GM18951 (cell line): ENCODE data around the gene BPNT1.
A peak's percentile ranks its signal among the peaks of the same experiment; 100 is the strongest.
"Not testable (repeated sequence)": the region's sequence is repeated elsewhere in the genome, so short reads cannot be mapped to it uniquely, and the experiment has no call there.

Source experiments
- POLR2A ChIP-seq: IDR thresholded peaks from 4 replicates; pipeline ENCODE4 v1.6.1; 2011; ENCODE audit warnings: mild to moderate bottlenecking; ENCODE audit not compliant: insufficient read length, insufficient read depth; ENCODE audit errors: extremely low read depth
- in situ Hi-C: fragments of 300-500 bp; cut with MboI; formaldehyde crosslinking; loops from one replicate; pipeline ENCODE4 v1.12.0; 2022; ENCODE audit warnings: low sequenced_read_pairs, mixed read lengths, inconsistent platforms; ENCODE audit not compliant: unreplicated experiment

Gene BPNT1

DNA sequence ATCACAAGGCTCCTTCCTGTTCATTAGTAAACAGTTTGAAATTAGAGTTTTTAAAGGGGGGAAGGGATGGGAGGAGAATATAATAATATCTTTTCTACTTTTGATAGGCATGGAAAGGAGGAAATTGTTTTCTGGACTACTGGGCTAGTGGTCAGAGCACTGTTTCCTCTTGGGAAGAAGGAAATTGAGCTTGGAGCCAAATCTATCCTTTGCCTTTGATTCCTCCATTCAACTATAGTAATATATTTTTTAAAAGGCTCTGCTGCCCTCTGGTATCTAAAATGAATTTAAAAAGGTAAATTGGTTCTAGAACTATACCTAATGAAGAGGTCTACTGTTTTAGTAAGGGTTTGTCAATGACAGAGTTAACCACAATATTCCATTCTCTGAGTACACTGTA is 10.2 kb upstream of the BPNT1 start:
- in situ Hi-C loops: loop anchor here (25.0 kb wide), 1 partner anchor 263 kb away; no protein-coding TSS in a partner anchor
- TF ChIP-seq POLR2A: no peak

DNA sequence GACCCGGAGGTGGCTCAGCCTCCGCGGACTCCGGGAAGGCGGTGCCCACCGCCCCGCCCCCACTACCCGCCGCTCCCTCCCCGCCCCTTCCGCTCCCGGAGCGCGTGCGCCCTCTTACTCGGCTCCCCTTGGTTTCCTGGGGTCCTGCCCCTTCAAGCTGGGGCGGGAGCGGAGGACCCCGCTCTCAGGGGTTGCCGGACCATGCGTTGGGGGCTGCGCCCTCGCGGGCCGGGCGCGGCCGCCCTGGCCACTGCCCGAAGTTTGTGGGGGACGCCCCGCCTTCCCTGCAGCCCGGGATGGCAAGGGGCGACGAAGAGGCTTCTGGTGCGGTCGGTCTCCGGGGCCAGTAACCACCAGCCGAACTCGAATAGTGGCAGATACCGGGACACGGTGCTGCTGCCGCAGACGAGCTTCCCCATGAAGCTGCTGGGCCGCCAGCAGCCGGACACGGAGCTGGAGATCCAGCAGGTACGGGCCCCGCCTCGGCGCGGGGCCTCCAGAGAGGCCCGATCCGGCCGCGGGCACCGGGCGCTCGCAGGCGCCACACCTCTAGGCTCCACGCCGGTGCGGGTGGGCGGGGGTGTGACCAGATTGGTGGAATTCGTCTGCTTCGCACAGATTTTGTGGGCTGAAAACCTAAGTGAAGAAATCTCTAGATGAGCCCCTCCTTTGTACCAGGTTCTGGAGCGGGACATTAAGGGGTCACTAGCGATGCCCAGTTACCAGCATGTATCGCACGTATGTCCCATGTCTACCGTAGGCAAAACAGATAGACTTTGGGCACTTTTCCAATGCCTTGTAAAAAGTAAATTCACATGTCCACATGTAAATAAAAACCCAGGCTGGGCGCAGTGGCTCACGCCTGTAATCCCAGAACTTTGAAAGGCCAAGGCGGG is 4.7 kb upstream of the BPNT1 start, which contains the start of gene IARS2:
Gene IARS2 (plus strand): TSS at position 117 of the 896 bp plus-strand sequence. CDS start 85 bp downstream, at position 202.
- peak; percentile 81 for TF ChIP-seq POLR2A

DNA sequence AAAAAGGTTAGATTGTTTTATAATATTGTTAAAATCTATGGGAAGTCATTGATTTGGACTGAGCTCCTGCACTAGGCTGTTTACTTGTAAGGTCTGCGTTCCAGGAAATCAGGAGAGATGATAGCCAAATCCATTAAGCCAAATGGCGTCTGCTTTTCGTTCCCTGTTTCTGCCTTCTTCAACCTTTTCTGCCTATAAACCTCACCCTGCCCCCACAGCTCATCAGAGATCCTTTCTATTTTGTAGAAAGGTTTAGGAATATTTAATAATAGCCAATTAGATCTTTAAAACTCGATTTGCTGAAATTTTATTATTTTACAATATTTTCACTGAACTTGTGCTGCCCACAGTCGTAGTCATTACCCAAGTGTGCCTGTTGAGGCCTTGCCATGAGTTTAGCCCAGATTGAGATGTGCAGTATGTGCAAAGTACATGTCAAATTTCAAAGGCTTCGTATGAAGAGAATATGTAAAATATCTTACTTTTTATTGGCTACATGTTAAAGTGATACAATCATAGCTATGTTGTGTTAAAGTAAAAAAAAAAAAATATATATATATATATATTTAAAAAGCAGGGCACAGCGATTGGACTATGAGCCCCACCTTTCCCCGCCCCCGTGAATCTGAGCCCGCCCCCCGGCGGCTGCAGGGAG is 3.9 kb upstream of the BPNT1 start:
- TF ChIP-seq POLR2A: no peak
- in situ Hi-C loops: no loop called here

More for the DNA sequence above, 4.7 kb upstream of the BPNT1 start, which contains the start of gene IARS2:
- in situ Hi-C loops: no loop called here

DNA sequence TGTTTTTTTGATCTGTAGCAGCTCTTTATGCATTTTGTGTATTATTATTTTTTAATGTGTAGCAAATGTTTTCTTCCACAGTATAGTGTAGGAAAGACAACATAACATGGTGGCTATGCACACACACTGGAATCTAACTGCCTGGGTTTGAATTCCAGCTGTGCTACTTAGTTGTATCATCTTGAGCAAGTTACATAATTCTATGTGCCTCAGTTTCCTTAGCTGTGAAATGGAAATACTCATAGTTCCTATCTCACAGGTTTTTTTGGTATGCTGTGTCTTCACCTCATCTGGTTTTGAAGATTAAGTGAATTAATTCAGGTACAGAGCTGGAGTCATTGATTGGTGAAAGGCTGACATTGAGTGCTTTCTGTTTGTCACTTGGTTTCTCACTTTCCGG is 3.1 kb upstream of the BPNT1 start:
- no peak for TF ChIP-seq POLR2A
- in situ Hi-C loops: no loop called here

DNA sequence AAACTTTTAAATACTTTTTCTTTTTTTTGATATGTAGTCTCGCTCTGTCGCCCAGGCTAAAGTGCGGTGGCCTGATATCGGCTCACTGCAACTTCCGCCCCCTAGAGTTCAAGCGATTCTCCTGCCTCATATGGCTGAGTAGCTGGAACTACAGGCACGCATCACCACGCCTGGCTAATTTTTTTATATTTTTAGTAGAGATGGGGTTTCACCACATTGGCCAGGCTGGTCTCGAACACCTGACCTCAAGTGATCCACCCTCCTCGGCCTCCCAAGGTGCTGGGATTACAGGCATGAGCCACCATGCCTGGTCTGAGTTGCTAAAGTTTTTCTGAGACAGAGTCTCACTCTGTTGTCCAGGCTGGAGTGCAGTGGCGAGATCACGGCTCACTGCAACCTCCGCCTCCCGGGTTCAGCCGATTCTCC is 3.3 kb downstream of the BPNT1 start:
- in situ Hi-C loops: not testable (repeated sequence)

DNA sequence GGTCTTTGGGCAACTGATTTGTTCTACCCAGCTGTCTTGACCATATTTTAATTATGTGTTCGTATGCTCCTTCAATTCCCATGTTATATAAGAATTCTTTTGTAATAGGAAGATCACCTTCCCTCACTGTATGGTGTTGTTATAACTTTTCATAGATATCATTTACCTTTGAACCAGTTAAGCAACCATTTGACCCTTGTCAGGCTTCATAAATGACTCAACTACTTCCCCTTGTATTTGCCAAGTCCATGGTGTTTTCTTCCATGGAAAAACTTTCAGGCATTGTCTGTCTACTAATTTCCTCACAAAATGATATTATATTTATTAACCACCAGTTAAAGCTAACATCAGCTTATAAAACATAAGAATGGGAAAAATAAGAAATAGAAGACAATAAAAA is 5.1 kb downstream of the BPNT1 start:
- TF ChIP-seq POLR2A: no peak
- in situ Hi-C loops: no loop called here

DNA sequence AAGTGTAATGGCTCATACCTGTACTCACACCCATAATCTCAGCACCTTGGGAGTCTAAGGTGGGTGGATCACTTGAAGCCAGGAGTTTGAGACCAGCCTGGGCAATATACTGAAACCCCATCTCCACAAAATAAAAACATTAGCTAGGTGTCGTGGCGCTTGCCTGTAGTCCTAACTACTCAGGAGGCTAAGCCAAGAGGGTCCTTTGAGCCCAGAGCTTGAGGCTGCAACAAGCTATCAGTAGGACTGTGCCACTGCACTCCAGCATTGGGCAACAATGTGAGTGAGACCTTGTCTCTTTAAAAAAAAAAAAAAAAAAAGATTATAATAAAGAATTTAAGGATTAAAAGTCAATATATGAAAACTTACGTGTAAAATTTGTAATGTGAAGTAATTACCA is 11.7 kb downstream of the BPNT1 start:
- in situ Hi-C loops: no loop called here
- no peak for TF ChIP-seq POLR2A

DNA sequence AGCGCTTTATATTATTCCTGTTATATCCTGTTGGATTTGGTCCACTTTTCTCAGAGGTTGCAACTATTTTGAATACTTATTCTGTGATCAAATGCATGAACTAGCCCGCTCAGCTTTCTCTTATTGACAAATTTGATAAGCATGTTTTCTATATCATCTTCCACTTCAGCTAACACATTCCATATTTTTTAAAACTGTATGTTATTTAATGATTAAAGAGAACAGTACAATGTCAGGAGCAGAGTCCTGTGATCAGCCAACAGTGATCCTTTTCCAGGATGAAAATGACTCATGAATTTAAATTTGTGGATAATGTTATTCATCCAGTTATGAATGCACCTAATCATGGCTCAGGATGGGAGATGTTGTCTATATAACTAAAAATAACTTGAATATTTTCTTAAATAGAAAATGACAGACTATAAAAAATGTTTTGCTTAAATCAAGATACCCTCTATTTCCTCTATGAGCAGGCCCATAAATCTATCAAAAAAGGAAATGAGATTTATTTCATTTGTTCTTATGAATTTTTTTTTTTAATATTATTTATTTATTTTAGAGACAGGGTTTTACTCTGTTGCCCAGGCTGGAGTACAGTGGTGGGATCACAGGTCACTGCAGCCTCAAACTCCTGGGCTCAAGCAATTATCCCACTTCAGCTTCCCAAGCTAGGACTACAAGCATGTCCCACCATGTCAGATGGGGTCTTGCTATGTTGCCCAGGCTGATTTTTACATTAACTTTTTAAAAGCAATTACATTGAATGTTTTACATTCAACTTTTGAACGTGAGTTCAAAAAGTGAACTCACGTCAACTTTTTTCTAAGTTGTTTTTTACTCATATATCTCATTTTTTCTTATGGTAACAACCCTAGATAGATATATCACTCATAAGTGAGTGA is 12.5 kb downstream of the BPNT1 start:
- in situ Hi-C loops: no loop called here
- no peak for TF ChIP-seq POLR2A

DNA sequence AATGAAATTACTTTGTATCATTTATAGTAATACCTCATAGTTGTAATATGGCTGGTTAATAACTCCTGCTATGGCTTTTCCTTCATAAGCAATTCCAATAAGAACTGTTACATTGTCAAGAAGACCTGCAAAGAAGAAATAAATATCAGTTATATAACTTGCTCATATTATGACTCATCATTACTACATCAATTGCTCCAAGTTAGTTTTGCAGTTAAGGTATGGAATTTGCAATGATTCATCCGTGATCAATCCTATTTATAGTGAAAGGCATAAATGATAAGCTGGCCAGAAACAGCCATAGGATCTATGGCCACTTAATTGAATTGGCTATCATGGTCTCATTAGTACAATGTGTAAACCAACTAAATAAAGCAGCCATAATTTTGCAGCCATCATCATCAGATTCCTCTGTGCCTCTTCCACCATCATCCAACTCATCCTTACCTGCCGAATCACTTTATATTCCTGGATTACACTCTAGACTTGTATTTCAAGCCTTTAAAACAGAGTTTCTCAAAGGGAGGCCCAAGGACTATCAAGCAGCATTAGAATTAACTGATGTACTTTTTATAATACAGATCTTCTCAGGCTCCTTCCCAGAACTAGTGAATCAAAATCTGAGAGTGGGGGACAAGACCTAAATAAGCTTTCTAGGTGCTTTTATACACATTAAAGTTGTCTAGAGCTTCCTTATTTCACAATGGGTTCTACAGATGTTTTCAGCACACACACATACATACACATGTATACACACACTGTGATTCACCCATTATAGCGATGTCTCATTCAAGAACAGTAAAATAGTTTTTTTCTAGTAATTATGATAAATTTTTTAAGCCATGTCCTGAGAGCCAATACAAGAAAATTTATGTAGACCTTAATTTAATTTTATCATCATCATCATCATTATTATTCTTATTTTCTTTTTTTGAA is 22.1 kb downstream of the BPNT1 start:
- TF ChIP-seq POLR2A: no peak
- in situ Hi-C loops: no loop called here

DNA sequence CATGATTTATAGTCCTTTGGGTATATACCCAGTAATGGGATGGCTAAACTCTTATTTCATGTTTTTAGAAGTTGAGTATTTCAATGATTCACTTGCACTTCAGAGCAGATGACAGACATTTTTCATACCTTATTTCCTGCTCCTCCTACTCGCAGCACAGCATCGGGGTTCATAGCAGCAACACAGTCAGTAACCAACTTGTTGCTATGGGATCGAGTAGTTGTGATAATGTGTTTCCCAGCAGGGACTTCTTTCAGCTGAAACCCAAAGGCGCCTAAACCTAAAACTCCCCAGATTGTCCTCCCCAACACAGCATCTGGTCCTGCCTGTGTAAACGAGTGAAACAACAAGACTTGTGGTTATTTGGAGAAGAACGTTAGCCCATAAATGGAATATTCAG is 27.0 kb downstream of the BPNT1 start:
- TF ChIP-seq POLR2A: no peak
- in situ Hi-C loops: no loop called here

DNA sequence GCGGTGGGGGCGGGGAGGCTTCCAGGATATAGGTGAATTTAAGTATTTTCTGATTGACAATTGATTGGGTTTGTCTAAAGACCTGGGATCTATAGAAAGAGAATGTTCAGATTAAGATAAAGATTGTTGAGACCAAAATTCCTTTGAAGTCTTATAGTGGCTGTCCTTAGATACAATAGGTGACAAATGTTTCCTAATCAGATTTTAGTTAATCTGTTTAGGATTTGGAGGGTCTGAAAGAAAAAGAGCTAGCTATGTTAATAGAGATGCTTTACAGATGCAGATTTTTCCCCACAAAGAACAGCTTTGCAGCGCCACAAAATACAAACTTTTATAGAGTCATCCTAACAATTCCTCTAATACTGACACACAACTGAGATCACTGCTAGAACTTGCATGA is 28.7 kb downstream of the BPNT1 start:
- no peak for TF ChIP-seq POLR2A
- in situ Hi-C loops: no loop called here

DNA sequence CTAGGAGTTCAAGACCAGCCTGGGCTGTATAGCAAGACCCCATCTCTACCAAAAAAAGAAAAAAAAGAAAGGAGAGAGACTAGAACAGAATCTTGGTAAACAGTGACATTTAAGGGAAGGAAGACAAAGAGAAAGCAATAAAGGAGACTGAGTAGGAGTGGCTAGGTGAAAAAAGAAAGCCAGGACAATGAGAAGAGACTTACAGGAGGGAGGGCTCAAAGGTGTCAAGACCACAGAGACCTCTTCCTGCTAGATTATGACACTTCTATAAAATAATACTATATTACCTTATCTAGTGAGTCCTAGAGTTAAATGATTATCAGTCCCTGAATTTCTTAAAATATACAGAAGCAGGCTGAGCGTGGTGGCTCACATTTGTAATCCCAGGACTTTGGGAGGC is 33.2 kb downstream of the BPNT1 start:
- in situ Hi-C loops: no loop called here
- no peak for TF ChIP-seq POLR2A
